Measurements from ENCODE around the gene ABHD8. TPM values are rescaled to one million over a fixed set of nuclear protein-coding genes. Genes with fewer than 3 reads are reported as not detected.

The ABHD8 gene
- total RNA-seq, 4 donors from 2014 or later: 12.2 to 25.0 (median 19.8) TPM

DNA sequence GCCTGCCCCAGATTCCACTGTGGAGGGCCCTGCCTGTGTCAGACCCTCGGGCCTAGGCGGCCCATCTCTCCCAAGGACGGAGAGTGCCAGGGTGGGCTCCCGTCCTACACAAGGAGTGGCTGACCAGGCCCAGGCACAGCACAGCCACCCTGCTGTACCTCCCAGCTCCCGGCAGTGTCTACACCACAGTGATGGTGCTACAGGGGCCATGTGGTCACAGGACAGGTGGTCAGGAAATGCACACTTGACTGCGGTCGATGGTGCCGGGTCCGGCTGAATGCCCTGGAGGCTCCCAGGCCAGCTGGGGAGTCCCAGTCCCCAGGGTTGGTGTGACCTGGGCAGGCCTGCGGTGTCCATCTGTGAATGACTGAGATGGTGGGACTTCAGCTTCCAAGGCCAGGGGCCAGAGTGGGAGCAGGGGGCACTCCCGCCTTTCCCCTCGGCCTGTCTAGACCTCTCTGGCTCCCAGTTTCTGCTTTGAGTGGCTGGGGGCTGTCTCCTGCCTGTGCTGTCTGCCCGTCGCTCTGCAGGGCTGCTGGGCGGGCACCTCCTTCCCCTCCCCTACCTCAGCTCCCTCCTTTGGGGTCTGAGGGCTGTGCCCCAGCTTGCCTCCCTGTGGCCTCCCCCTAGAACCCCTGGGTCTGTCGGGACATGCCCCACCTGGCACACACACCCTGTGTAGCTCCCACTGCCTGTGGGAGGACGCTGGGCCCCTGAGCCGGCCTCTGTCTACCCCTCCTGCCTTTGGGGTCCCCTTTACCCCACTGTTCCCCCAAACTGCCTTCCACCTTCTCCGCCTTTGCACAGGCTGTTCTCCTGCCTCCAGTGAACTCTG, 18.6 kb upstream of the ABHD8 start:
- H3K36me3 ChIP-seq: peaks cover 0 to 30% of the 10 kb centered on the region in 2 donors
- intact Hi-C loops (cut with DNase I; ENCODE audit: low total_unique reads): no loop called here
- H3K27ac ChIP-seq: no peak overlapping the region
- no peak for DNase-seq
- no peak for TF ChIP-seq POLR2A (IDR thresholded peaks at IDR 0.05)
- TF ChIP-seq, protein P1, sequence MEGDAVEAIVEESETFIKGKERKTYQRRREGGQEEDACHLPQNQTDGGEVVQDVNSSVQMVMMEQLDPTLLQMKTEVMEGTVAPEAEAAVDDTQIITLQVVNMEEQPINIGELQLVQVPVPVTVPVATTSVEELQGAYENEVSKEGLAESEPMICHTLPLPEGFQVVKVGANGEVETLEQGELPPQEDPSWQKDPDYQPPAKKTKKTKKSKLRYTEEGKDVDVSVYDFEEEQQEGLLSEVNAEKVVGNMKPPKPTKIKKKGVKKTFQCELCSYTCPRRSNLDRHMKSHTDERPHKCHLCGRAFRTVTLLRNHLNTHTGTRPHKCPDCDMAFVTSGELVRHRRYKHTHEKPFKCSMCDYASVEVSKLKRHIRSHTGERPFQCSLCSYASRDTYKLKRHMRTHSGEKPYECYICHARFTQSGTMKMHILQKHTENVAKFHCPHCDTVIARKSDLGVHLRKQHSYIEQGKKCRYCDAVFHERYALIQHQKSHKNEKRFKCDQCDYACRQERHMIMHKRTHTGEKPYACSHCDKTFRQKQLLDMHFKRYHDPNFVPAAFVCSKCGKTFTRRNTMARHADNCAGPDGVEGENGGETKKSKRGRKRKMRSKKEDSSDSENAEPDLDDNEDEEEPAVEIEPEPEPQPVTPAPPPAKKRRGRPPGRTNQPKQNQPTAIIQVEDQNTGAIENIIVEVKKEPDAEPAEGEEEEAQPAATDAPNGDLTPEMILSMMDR (IDR thresholded peaks at IDR 0.05 in 4 of 5, conservative IDR thresholded peaks at IDR 0.05 in 1 of 5): no peak
- in situ Hi-C loops (cut with MboI; ENCODE audit: low sequenced_read_pairs in 4 of 4): no loop called here
- H3K27me3 ChIP-seq: no peaks in the 10 kb centered on the region
- no peaks in the 10 kb centered on the region for H3K9me3 ChIP-seq
- no peak overlapping the region for H3K4me3 ChIP-seq
- H3K4me1 ChIP-seq: no peaks in the 10 kb centered on the region
- no peak for ATAC-seq

DNA sequence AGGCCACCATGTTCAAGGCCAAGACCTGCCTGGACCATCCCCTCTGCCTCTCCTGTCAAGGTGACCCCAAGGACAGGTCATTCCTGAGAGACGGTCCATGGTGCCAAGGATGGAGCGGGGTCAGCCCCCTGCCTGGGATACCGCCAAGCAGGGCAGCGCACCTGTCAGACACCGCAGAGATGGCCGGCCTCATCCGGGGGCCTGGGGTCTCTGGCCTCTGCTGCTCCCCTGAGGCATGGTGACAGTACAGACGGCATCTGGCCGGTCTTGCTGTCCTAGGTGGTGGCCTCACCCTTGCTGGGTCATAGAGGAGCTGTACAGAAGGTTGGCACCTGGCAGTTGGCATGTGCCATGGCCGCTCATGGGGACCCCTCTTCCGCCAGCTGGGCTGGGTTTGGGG, 17.2 kb upstream of the ABHD8 start:
- Histone ChIP-seq H3K4me1 (no peaks in the 10 kb centered on the region), H3K9me3 (no peaks in the 10 kb centered on the region), H3K27me3 (no peaks in the 10 kb centered on the region), H3K27ac (no peak overlapping the region), H3K4me3 (no peak overlapping the region), H3K36me3 (peaks cover 0 to 43% of the 10 kb centered on the region in 2 donors)
- in situ Hi-C loops (cut with MboI; ENCODE audit: low sequenced_read_pairs in 4 of 4) (no loop called here), intact Hi-C loops (cut with DNase I; ENCODE audit: low total_unique reads) (no loop called here)
- TF ChIP-seq, protein P1 (IDR thresholded peaks at IDR 0.05 in 4 of 5, conservative IDR thresholded peaks at IDR 0.05 in 1 of 5): no peak
- no peak for TF ChIP-seq POLR2A (IDR thresholded peaks at IDR 0.05)
- DNase-seq: no peak
- ATAC-seq: no peak

DNA sequence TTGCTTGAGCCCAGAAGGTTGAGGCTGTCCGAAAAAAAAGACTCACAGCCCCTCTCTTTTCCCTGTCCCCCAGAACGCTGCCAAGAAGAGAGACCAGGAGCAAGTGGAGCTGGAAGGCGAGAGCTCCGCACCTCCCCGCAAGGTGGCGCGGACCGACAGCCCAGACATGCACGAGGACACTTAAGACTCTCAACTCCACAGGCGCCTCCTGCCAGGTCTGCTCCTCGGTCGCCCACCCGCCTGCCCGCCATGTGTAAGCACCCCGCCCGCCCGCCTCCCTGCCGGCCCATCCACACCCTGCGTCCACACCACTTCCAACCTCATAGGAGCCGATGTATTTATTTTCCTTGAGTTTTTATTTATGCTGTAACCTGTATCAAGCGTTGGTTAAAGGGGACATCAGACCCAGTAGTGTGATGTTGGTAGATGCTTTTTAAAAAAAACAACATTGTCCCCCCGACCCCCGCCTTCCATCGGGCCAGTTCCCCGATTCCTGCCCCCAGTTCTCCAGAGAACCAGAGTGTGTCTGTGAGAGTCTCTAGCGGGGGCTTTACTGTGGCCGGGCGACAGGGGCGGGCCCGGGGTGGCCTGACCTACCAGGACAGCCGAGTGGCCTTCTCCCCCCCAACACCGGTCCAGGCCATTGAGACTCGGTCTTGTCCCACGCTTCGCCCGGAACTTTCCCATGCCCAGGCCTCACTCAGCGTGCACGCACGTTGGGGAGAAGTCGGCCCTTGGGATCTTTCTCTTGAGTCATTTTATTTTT, 16.4 kb upstream of the ABHD8 start:
- H3K27me3 ChIP-seq: no peaks in the 10 kb centered on the region
- no peak overlapping the region for H3K4me3 ChIP-seq
- ATAC-seq (no peak), DNase-seq (no peak)
- TF ChIP-seq, protein P1 (IDR thresholded peaks at IDR 0.05 in 4 of 5, conservative IDR thresholded peaks at IDR 0.05 in 1 of 5): no peak
- TF ChIP-seq POLR2A (IDR thresholded peaks at IDR 0.05): no peak
- intact Hi-C loops (cut with DNase I; ENCODE audit: low total_unique reads) (no loop called here), in situ Hi-C loops (cut with MboI; ENCODE audit: low sequenced_read_pairs in 4 of 4) (no loop called here)
- peaks cover 0 to 51% of the 10 kb centered on the region in 2 donors for H3K36me3 ChIP-seq
- no peaks in the 10 kb centered on the region for H3K9me3 ChIP-seq
- no peak overlapping the region for H3K27ac ChIP-seq
- no peaks in the 10 kb centered on the region for H3K4me1 ChIP-seq

DNA sequence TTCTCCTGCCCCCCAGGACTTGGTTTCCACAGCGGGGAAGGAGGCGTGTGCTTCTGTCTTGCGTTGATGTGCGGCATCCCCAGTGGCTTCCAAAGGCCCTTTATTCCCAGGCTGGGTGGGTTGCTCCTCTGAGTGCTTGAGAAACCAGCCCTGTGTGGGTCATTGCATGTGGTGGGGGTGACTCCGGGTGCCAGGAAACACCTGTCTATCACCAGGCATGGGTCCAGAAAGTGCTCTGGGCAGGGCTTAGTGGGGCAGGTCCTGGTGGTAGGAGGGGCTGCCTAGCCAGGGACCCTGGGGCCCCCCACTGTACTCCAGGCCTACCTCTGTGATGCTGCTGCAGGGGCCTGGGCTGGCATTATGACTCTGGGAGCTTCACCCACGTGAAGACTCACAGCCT, 15.7 kb upstream of the ABHD8 start:
- no peaks in the 10 kb centered on the region for H3K27me3 ChIP-seq
- in situ Hi-C loops (cut with MboI; ENCODE audit: low sequenced_read_pairs in 4 of 4) (no loop called here), intact Hi-C loops (cut with DNase I; ENCODE audit: low total_unique reads) (no loop called here)
- no peak overlapping the region for H3K4me3 ChIP-seq
- no peak for TF ChIP-seq POLR2A (IDR thresholded peaks at IDR 0.05)
- TF ChIP-seq, protein P1 (IDR thresholded peaks at IDR 0.05 in 4 of 5, conservative IDR thresholded peaks at IDR 0.05 in 1 of 5): no peak
- no peaks in the 10 kb centered on the region for H3K9me3 ChIP-seq
- H3K27ac ChIP-seq: no peak overlapping the region
- no peaks in the 10 kb centered on the region for H3K4me1 ChIP-seq
- H3K36me3 ChIP-seq: peaks cover 0 to 58% of the 10 kb centered on the region in 2 donors
- ATAC-seq (no peak), DNase-seq (no peak)
